HFFc6 (cell line): ENCODE data around the gene NPAS3. TPM values are rescaled to one million over a fixed set of nuclear protein-coding genes. Genes with fewer than 3 reads are reported as not detected.

Experiments used
- DNase-seq: peaks from one replicate; pipeline ENCODE4 v3.0.0-alpha.2; 2018
- H3K27ac Mint-ChIP-seq: 2 replicates; pipeline ENCODE4 v1.8.0; 2020; ENCODE audit warnings: mild to moderate bottlenecking, mixed read lengths
- H3K27me3 Mint-ChIP-seq: 2 replicates; pipeline ENCODE4 v1.8.0; 2021; ENCODE audit warnings: mild to moderate bottlenecking, moderate library complexity, mixed read lengths; ENCODE audit not compliant: insufficient read depth
- H3K36me3 Mint-ChIP-seq: 2 replicates; pipeline ENCODE4 v1.8.0; 2021; ENCODE audit warnings: low read depth, mixed read lengths
- H3K4me1 Mint-ChIP-seq: 2 replicates; pipeline ENCODE4 v1.8.0; 2020; ENCODE audit warnings: low read depth, mixed read lengths
- H3K4me3 Mint-ChIP-seq: 2 replicates; pipeline ENCODE4 v1.8.0; 2020; ENCODE audit warnings: mild to moderate bottlenecking, moderate library complexity, mixed read lengths
- H3K9me3 Mint-ChIP-seq: 2 replicates; pipeline ENCODE4 v1.8.0; 2020; ENCODE audit warnings: mild to moderate bottlenecking, mixed read lengths
- CTCF ChIP-seq: fragments of 200-600 bp; sonication (generic); IDR thresholded peaks from 2 replicates; pipeline ENCODE4 v1.5.0; 2021; ENCODE audit warnings: antibody characterized with exemption, mild to moderate bottlenecking
- total RNA-seq, 6 experiments: library from RNA; stranded (reverse); fragmentation: NEBNext Ultra II Directional; extraction: Animal tissue kit (Norgen Biotek cat#: 25700); gene quantifications; 2 replicates in 1 of 6; 3 replicates in 5 of 6; pipeline ENCODE4 v1.2.3, GENCODE V29; 2021

The NPAS3 gene
- total RNA-seq, 6 experiments from 2014 or later, result not detected

GRCh38 chr14:33030386-33030785, 91.7 kb downstream of the NPAS3 start:
- Mint-ChIP-seq H3K4me3 (no peak overlapping the region), H3K27ac (no peak overlapping the region), H3K27me3 (no peaks in the 10 kb centered on the region; the same call in 1 of the 2 replicates), H3K36me3 (no peaks in the 10 kb centered on the region), H3K9me3 (no peaks in the 10 kb centered on the region), H3K4me1 (no peaks in the 10 kb centered on the region)
- no peak for TF ChIP-seq CTCF
- DNase-seq, result no peak

- H3K4me1 Mint-ChIP-seq, result no peaks in the 10 kb centered on the region
- no peak overlapping the region for H3K4me3 Mint-ChIP-seq
- H3K36me3 Mint-ChIP-seq, result no peaks in the 10 kb centered on the region
- H3K27me3 Mint-ChIP-seq, result no peaks in the 10 kb centered on the region
- no peak overlapping the region for H3K27ac Mint-ChIP-seq
- no peaks in the 10 kb centered on the region; the same call in 1 of the 2 replicates for H3K9me3 Mint-ChIP-seq
- no peak for DNase-seq
- TF ChIP-seq CTCF, result no peak
These were observed 96.9 kb downstream of the NPAS3 start for GRCh38 chr14:33035416-33036194.

GRCh38 chr14:33039311-33039710, 100.6 kb downstream of the NPAS3 start:
- DNase-seq, result no peak
- Mint-ChIP-seq H3K36me3 (no peaks in the 10 kb centered on the region), H3K4me1 (no peaks in the 10 kb centered on the region), H3K4me3 (no peak overlapping the region), H3K27me3 (peaks cover 2% of the 10 kb centered on the region; the same call in 1 of the 2 replicates), H3K27ac (no peak overlapping the region), H3K9me3 (no peaks in the 10 kb centered on the region; the same call in 1 of the 2 replicates)
- TF ChIP-seq CTCF, result no peak

GRCh38 chr14:33040372-33041140, 101.9 kb downstream of the NPAS3 start:
- no peak overlapping the region for H3K4me3 Mint-ChIP-seq
- no peak for DNase-seq

GRCh38 chr14:33042591-33042990, 103.9 kb downstream of the NPAS3 start:
- Mint-ChIP-seq H3K27me3 (peaks cover 2% of the 10 kb centered on the region; the same call in 1 of the 2 replicates), H3K4me3 (no peak overlapping the region), H3K36me3 (no peaks in the 10 kb centered on the region), H3K27ac (no peak overlapping the region), H3K4me1 (no peaks in the 10 kb centered on the region), H3K9me3 (no peaks in the 10 kb centered on the region; the same call in 1 of the 2 replicates)
- no peak for TF ChIP-seq CTCF
- DNase-seq, result no peak

More at GRCh38 chr14:33040372-33041140, 101.9 kb downstream of the NPAS3 start:
- no peak for TF ChIP-seq CTCF
- peaks cover 2% of the 10 kb centered on the region; the same call in 1 of the 2 replicates for H3K27me3 Mint-ChIP-seq
- H3K4me1 Mint-ChIP-seq, result no peaks in the 10 kb centered on the region
- no peaks in the 10 kb centered on the region; the same call in 1 of the 2 replicates for H3K9me3 Mint-ChIP-seq
- H3K27ac Mint-ChIP-seq, result no peak overlapping the region
- no peaks in the 10 kb centered on the region for H3K36me3 Mint-ChIP-seq
